Mucosa of stomach (tissue), 1 donor: ENCODE results near the gene TMEM63B.
"Not testable (repeated sequence)": the region's sequence is repeated elsewhere in the genome, so short reads cannot be mapped to it uniquely, and the experiment has no call there.

ENCODE experiments used
- H3K27me3 ChIP-seq: one replicate; pipeline ENCODE4 v1.7.0; 2013; ENCODE audit warnings: mild to moderate bottlenecking, low read length; ENCODE audit not compliant: control insufficient read depth, insufficient read depth
- H3K36me3 ChIP-seq: one replicate; pipeline ENCODE4 v1.7.0; 2013; ENCODE audit warnings: low read length; ENCODE audit not compliant: control insufficient read depth, insufficient read depth
- H3K4me1 ChIP-seq: one replicate; pipeline ENCODE4 v1.7.0; 2013; ENCODE audit warnings: mild to moderate bottlenecking, low read length; ENCODE audit not compliant: control insufficient read depth, insufficient read depth
- H3K4me3 ChIP-seq: one replicate; pipeline ENCODE4 v1.7.0; 2013; ENCODE audit warnings: low read length
- H3K9ac ChIP-seq: one replicate; pipeline ENCODE4 v1.7.0; 2013; ENCODE audit warnings: mild to moderate bottlenecking, low read length, moderate library complexity
- H3K9me3 ChIP-seq: one replicate; pipeline ENCODE4 v1.7.0; 2013; ENCODE audit warnings: mild to moderate bottlenecking, low read length, moderate library complexity; ENCODE audit not compliant: control insufficient read depth
- donor health status: Pancreatic carcinoma.

Gene TMEM63B

DNA sequence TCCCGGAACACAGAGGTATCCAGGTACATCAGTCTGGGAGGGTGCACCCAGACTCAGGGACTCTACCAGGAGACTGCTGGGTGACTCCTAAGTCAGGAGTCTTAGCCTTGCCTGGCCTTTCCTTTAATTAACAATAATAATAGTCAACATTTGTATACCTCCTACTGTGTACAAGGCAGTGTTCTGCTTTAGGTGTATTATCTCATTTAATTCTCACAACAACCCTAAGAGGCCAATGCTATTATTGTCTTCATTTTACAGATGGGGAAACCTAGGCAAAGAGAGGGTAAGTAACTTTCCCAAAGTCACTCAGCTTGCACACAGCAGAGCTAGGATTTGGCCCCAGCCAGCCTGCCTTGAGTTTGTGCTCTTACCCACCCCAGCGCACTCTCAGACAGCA, 39.7 kb upstream of the TMEM63B start:
- Histone ChIP-seq H3K4me3 (no peak overlapping the region), H3K9me3 (no peaks in the 10 kb centered on the region), H3K4me1 (peaks cover 4% of the 10 kb centered on the region), H3K27me3 (no peaks in the 10 kb centered on the region), H3K9ac (no peak overlapping the region), H3K36me3 (no peaks in the 10 kb centered on the region)

DNA sequence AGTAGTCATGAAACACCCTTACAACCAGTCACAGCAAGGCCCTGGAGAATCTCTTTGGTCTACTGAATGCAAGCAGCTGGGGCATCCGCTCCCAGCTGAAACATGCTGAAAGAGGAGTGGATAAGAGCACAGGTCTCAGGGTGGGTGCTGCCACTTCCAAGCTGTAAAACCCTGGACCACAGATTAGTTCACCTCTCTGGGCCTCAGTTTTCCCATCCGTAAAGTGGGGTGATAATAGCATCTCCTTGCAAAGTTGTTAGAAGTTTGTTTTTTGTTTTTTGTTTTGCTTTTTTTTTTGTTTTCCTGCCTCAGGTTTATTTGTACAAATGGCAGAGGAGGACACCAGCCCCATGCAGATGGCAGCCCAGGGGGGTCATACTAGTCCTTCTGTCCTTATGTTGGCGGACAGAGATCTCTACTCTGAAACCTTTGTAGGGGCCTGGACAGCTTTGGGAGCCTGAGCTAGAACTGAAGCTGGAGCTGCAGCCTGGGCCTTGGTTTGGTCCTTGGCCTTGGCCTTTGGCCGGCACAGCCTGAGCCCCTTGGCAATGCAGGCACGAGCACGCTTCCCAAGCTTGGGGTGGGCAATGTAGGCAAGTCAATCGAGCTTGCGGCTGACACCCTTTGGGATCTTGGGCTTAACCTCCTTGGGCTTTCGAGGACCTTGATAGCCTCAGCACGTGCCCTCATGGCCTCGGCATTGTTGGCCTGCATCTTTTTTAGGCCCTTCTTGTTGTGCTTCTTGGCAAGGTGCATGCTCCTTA, 38.3 kb upstream of the TMEM63B start:
- Histone ChIP-seq H3K36me3 (no peaks in the 10 kb centered on the region), H3K4me1 (peaks cover 11% of the 10 kb centered on the region), H3K27me3 (no peaks in the 10 kb centered on the region)

DNA sequence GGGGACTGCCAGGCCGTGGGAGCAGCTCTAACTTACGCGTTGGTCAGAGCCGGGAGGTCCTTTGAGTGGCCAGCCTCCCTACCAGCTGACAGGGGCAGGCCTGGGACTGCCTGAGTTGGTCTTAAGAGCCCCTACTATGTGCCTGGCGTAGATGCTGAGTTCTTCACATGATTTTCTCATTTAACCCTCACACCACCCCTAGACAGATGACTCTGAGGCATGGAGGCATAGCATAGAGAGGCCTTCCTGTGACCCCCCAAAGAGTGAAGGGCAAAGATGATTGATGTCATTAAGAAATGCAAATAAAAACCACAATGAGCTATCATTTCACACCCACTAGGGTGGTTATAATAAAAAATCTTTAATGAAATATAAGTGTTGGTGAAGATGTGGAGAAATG, 36.9 kb upstream of the TMEM63B start:
- no peaks in the 10 kb centered on the region for H3K36me3 ChIP-seq
- H3K9ac ChIP-seq: no peak overlapping the region
- H3K27me3 ChIP-seq: no peaks in the 10 kb centered on the region
- peaks cover 25% of the 10 kb centered on the region for H3K4me1 ChIP-seq
- no peak overlapping the region for H3K4me3 ChIP-seq
- no peaks in the 10 kb centered on the region for H3K9me3 ChIP-seq

More for the DNA sequence above, 38.3 kb upstream of the TMEM63B start:
- Histone ChIP-seq H3K4me3 (no peak overlapping the region), H3K9ac (no peak overlapping the region), H3K9me3 (no peaks in the 10 kb centered on the region)

DNA sequence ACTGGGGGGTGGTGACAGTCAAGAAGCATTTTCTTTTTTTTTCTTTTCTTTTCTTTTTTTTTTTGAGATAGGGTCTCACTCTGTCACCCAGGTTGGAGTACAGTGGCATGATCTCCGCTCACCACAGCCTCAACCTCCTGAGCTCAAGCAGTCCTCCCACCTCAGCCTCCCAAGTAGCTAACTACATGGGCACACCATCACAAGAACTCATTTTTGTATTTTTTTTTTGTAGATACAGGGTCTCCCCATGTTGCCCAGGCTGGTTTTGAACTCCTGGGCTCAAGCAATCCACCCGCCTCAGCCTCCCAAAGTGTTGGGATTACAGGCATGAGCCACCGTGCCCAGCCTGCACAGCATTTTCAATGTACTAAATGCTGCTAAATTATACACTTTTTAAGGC, 36.0 kb upstream of the TMEM63B start:
- not testable (repeated sequence) for H3K9ac ChIP-seq, H3K36me3 ChIP-seq, H3K9me3 ChIP-seq, H3K27me3 ChIP-seq, H3K4me3 ChIP-seq
- H3K4me1 ChIP-seq: peaks cover 34% of the 10 kb centered on the region

DNA sequence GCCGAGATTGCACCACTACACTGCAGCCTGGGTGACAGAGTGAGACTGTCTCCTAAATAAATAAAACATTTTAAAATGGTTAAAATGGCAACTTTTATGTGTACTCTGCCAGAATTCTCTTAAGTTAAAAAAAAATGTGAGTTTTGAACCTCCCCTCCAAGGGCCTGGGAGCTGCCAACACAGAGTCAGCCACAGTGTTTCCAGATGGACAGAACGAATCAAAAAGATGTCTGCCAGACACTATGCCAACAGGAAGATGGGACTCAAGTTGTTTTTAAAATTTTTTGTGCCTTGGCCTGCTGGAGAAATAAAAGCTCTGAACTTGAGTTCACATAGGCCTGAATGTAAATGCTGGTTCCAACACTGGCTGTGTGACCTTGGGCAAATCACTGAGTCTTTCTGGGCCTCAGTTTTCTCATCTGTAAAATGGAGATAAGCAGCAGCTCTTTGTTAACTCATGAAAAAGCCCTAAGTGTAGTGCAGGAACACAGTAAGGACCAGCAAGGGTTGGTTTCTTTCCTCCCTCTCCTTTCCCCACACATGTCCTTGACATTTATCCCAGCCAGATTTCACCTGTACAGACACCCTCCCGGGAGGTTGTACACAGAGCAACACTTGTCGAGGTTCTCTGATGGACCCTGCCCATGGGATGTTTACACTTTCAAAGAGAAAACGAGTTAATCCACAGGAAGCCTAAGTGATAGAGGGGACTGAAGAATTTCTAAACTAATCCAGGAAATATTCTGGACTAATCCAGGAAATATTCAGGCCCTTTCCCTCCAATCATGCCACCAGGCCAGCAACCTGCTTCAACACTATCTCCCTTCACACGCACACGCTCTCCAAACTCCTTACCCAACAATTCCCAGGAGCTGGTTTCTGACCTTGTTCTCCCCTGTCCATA, 35.1 kb upstream of the TMEM63B start:
- H3K9me3 ChIP-seq: no peaks in the 10 kb centered on the region
- H3K36me3 ChIP-seq: no peaks in the 10 kb centered on the region
- H3K9ac ChIP-seq: no peak overlapping the region
- no peak overlapping the region for H3K4me3 ChIP-seq
- H3K4me1 ChIP-seq: peaks cover 37% of the 10 kb centered on the region
- H3K27me3 ChIP-seq: no peaks in the 10 kb centered on the region

DNA sequence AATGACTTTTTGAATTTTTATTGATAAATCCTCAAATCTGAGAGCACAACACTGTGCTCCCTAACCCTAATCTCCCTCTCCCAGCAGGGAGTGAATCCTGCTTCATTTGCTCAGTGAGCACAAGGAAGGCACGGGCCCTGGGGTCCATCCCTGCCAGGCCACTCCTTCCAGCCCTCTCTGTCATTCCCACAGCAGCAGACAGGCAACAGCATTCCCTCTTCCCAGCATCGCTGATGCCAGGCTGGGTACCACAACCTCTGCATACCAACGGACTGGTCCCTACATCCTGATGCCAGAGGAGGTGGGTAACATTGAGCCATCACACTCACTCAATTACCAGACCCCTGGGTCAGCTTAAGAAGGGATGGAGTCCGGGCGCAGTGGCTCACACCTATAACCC, 34.3 kb upstream of the TMEM63B start:
- Histone ChIP-seq H3K9me3 (no peaks in the 10 kb centered on the region), H3K9ac (no peak overlapping the region)

DNA sequence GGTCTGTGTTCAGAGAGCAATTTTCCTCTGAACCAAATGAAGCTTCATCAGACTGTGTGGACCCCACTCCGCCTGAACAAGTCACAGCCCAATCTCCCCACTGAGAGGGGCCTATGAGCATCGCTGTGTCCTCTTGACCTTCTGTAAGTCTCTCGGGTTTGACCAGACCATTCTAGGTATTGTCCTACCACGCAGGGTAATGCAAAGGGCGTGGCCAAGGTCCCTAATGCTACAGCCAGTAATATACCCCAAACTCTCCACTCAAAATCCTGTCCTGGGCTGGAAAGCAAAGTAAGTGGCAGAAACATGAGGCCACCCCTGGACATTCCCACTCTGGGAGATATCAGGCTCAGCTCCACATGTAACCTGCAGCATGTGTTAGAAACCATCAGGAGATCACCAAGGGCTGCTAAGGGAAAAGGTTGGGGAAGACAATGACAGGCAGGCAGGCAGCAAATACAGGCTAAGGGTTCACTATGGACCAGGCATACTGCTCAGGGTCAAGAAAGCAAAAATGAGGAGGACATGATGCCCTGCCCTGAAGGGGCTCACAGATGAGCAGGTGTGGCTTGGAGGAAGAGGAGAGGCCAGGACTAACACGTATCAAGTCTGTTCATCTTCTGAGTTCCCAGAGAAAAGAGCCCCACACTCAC, 33.5 kb upstream of the TMEM63B start:
- Histone ChIP-seq H3K9me3 (no peaks in the 10 kb centered on the region), H3K4me3 (no peak overlapping the region), H3K4me1 (peaks cover 37% of the 10 kb centered on the region), H3K36me3 (no peaks in the 10 kb centered on the region), H3K9ac (no peak overlapping the region), H3K27me3 (no peaks in the 10 kb centered on the region)

More for the DNA sequence above, 34.3 kb upstream of the TMEM63B start:
- Histone ChIP-seq H3K27me3 (no peaks in the 10 kb centered on the region), H3K4me3 (no peak overlapping the region), H3K36me3 (no peaks in the 10 kb centered on the region), H3K4me1 (peaks cover 37% of the 10 kb centered on the region)

DNA sequence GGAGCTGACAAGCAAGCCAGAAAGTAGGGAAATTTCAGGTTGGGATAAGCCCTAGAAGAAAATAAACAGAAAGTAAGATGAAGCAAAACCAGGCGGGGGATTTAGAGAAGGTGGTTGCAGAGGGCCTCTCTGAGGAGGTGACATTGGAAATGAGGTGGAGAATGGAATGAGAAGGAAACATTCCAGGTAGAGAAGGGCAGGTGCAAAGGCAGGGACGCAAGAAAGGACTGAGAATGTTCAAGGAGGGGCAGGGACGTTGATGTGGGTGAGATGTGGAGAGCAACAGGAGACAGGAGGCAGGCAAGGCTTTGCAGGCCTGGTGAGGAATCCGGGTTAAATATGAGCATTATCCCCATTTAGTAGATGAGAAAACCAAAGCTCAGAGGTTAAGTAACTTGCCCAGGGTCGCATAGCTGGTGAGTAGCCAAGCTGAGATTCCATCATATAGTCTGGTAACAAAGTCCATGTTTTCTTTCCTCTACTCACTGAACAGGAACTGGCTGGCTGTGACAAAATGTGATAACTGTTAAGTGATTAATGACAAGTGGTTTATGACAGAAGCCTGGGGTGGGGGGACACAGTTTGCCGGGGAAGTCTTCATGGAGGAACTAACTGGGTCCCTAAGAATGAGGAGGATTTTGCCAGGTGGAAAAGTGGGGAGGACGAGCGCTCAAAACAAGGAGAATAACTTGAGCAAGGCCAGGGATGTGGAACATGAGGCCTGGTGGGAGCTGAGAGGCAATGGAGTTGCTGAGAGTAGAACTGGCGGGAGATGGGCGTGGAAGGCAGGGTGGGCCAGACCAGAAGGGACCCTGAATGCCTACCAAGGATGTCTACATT, 32.7 kb upstream of the TMEM63B start:
- Histone ChIP-seq H3K36me3 (no peaks in the 10 kb centered on the region), H3K4me3 (no peak overlapping the region), H3K4me1 (peaks cover 37% of the 10 kb centered on the region), H3K9me3 (no peaks in the 10 kb centered on the region), H3K9ac (no peak overlapping the region), H3K27me3 (no peaks in the 10 kb centered on the region)

DNA sequence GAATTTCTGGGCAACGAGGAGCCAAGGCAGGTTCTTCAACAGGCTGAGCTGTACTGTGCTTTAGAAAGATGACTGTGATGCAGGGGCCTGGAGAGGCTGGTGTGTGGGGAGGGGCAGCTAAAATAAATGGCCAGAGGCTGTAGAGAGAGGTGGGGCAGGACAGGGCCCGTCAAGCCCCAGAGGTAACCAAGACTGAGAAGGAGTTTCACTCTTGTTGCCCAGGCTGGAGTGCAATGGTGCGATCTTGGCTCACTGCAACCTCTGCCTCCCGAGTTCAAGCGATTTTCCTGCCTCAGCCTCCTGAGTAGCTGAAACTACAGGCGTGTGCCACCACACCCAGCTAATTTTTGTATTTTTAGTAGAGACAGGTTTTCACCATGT, 32.1 kb upstream of the TMEM63B start:
- not testable (repeated sequence) for H3K27me3 ChIP-seq, H3K9ac ChIP-seq, H3K36me3 ChIP-seq, H3K4me3 ChIP-seq, H3K9me3 ChIP-seq
- peaks cover 37% of the 10 kb centered on the region for H3K4me1 ChIP-seq

DNA sequence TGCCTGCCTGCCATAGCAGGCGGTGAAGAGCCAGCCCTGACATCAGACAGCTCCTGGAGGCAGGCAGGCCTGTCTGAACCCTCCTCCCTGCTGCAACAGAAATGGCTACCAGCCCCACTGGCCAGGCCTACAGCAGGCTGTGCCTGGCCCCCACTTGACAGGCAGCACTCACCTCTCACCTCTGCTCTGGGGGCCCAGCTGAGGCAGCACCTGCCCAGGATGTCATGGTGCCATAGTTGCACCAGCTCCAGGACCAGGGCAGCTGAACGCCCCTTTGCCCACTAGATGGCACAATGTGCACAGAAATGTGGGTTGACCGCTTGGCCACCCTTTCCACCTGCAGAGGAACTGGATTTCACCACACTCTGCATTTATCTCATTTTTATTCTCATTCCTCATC, 30.7 kb upstream of the TMEM63B start:
- Histone ChIP-seq H3K9me3 (no peaks in the 10 kb centered on the region), H3K4me1 (peaks cover 37% of the 10 kb centered on the region), H3K9ac (no peak overlapping the region), H3K4me3 (no peak overlapping the region), H3K36me3 (no peaks in the 10 kb centered on the region), H3K27me3 (no peaks in the 10 kb centered on the region)

DNA sequence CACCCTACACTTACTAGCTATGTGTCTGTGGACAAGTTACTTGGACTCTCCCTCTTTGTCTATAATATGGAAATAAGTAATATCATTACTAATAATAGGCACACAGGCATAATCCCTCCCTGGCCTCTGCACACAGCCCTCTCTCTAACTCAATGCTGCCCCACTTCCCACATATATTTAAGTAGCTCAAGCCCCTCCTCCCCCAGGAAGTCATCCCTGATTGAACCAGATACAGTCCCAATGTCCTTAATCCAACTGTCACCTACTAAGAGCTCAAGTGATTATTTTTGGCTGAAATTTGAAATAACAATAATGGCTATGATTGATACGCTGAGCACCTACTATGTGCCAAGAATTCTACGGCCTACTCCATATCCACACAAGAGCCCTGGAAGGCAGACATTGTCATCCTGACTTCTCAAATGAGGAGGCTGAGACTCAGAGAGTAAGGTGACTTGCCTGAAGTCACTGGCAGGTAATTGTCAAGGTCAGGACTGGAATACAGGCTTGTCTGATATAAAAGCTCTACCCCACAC, 29.5 kb upstream of the TMEM63B start:
- H3K4me1 ChIP-seq: peaks cover 31% of the 10 kb centered on the region

More for the DNA sequence above, 29.5 kb upstream of the TMEM63B start:
- Histone ChIP-seq H3K9ac (no peak overlapping the region), H3K27me3 (no peaks in the 10 kb centered on the region), H3K36me3 (no peaks in the 10 kb centered on the region), H3K9me3 (no peaks in the 10 kb centered on the region), H3K4me3 (no peak overlapping the region)
